Right forelimb (tissue), 1 donor: ENCODE measurements around the gene C1orf35.

Source experiments
- DNase-seq: peaks from one replicate; pipeline ENCODE4 v3.0.0-alpha.2; 2018

C1orf35 gene

GRCh38 chr1:228093050-228093906, 9.8 kb downstream of the C1orf35 start:
- no peak for DNase-seq

- DNase-seq = no peak
These were observed 10.6 kb downstream of the C1orf35 start for GRCh38 chr1:228092342-228093049.

DNA sequence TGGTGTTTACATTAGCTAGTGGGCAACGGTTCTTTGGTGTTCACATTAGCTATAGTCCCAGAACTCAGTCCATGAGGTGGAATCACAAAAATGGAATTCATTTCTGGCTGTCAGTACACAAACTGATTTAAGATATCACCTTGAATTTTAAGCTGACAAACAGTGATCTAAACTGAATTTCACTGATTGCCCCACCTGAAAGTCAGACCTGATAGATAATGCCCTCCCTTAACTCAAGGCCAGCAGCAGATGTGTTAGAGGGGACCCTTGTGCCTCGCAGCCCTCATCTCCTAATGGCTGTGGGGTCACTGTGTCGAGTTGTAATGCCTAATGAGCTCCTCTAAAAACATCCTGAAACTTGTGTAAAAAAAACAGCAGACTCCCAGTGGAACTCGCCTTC, 12.0 kb downstream of the C1orf35 start:
- no peak for DNase-seq

- no peak for DNase-seq
These were observed 12.5 kb downstream of the C1orf35 start for GRCh38 chr1:228090613-228091081.

DNA sequence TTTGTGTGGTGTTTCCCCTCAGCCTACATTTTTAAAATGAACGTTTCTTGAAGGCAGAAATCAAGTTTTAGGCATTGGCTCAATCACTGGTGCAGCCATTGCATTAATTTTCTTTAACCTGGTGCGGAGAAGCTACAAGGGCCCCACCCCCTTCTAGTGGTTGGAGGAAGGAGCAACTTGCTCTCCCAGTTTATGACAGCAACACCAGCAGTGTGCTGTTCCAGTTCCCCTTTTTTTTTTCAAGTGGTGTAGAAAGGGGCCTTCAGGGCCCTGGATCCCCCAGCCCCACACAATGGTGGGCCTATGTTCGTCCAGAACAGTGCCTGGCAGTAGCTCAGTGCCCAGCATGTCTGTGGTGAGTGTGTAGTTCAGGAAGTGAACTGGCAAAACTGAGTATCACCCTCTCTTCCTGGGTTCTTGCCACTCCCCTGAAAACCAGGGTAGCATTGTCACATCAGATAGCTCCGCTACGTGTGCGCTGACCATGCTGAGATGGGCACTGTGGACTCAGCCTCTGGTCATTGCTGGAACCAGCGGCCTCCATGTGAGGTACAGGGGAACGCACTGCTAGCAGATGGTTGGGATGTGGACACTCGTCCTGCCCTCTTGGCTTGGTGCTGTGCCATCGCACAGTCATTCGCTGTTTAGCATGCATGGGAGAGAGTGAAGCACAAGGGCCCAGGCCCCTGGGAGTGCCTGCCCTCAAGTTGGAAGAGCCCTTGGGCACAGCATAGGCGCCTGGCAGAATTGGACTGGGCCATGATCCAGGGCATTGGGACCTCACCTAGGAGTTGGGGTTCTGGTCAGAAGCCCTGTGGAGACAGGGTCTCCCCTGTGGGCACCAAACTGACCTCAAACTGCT, 13.4 kb downstream of the C1orf35 start:
- no peak for DNase-seq

- no peak for DNase-seq
These were observed 14.3 kb downstream of the C1orf35 start for GRCh38 chr1:228088586-228089498.

- no peak for DNase-seq
These were observed 15.3 kb downstream of the C1orf35 start for GRCh38 chr1:228087771-228088251.

DNA sequence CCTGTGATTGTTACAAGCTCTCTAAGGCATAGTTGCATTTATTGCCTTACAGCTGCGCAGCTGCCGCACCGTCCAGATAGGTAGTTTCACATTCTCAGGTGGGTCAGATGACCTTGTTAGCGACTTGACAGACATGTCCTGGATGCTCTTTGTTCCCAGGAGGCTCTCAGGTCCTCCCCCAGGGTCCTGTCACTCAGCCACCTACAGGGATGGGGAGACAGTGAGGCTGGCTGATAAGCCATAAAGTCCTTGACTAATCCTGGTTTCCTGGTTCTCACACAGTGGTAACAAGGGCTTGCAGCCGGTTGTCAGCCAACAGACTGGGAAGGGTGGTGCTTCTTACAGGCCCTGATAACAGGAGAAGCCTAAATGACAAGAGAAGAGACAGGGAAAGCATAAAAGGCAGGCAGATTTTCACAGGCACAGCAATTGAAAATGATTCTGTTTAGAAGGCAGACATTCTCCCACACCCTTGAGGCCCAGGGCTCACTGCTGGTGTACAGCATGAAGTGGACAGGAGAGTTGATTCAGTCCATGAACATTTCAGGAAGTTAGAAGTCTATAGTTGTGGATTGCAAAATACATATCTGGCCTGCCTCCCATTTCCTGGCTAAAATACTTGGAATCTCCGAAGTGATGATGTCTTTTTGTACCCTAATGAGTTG, 17.7 kb downstream of the C1orf35 start:
- no peak for DNase-seq

- DNase-seq = no peak
These were observed 18.3 kb downstream of the C1orf35 start for GRCh38 chr1:228084797-228085196.

- DNase-seq = no peak
These were observed 18.8 kb downstream of the C1orf35 start for GRCh38 chr1:228084325-228084724.

GRCh38 chr1:228083871-228084278, 19.2 kb downstream of the C1orf35 start:
- DNase-seq = no peak

- DNase-seq = no peak
These were observed 19.9 kb downstream of the C1orf35 start for GRCh38 chr1:228082918-228083870.

DNA sequence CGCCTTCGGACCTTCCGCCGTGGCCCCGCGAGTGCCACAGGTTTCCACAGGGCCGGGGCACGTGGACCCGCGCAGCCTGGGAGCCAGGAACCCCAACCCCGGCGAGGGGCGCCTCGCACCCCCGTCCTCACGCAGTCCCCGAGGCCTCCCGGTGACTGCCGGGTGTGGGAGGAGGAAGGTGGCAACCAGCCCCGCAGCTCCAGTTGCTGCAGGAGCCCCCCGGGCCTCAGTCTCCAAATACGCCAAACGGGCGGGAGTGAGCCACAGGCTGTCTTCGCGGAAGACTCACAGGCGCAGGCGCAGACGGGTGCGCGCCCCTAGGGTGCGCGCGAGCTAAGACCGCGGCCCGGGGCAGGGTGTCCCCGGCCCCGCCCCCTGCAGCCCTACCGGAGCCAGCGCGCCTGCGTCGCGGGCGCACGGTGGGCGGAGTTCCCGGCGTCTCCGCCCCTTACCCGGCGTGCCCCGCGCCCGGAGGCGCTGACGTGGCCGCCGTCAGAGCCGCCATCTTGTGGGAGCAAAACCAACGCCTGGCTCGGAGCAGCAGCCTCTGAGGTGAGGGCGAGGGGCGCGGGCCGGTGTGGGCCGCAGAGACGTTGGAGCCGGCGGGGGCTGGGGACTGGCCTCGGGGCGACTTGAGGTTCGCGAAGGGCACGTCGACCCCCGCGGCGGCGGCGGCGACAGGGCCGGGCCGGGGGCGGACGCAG, 20.8 kb downstream of the C1orf35 start, which contains the start of gene ARF1:
Gene ARF1 (plus strand): TSS at position 495 of the 704 bp plus-strand sequence. CDS start 14,407 bp downstream, outside the sequence.
- DNase-seq = peak; percentile 96

- no peak for DNase-seq
These were observed 21.4 kb downstream of the C1orf35 start for GRCh38 chr1:228081578-228082213.

- DNase-seq = no peak
These were observed 22.0 kb downstream of the C1orf35 start for GRCh38 chr1:228081144-228081543.

GRCh38 chr1:228079601-228080263, 23.4 kb downstream of the C1orf35 start:
- DNase-seq = no peak

DNA sequence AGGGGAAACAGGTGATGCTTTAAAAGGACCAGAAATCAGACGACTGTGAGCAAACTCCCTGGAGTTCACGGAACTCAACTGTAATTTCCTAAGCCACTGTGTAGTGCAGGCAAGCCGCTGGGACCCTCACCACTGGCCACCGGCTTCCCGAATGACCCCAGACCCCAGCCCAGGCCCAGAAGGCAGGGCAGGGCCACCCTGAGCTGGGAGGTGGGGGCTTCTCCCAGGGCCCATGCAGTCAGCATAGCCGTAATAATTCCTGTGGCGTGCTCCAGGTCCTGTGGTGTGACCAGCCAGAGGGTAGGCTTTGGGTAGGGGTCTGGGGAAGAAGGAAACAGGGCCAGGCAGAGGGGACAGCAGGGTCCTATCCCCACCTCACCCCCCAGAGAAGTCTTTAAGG, 24.1 kb downstream of the C1orf35 start:
- no peak for DNase-seq
